Measurements from ENCODE around the gene PPP2R2B. TPM values are rescaled to one million over a fixed set of nuclear protein-coding genes. Genes with fewer than 3 reads are reported as not detected.

PPP2R2B gene
- total RNA-seq, 1 experiment from 2014 or later = 20.3 TPM

GRCh38 chr5:146852089-146852488 is 26.5 kb downstream of the PPP2R2B start:
- no peak for TF ChIP-seq ATF2 (CRISPR knock-in tag; IDR thresholded peaks at IDR 0.05; ENCODE audit: borderline replicate concordance, low read depth)
- TF ChIP-seq TEAD4 (CRISPR knock-in tag; IDR thresholded peaks at IDR 0.05) = no peak
- no peak for TF ChIP-seq PRRX2 (CRISPR knock-in tag; IDR thresholded peaks at IDR 0.05)
- no peak for TF ChIP-seq ELF4 (CRISPR knock-in tag; IDR thresholded peaks at IDR 0.05; ENCODE audit: low read depth)
- no peak for TF ChIP-seq JUN (CRISPR knock-in tag; IDR thresholded peaks at IDR 0.05)
- TF ChIP-seq SMAD4 (CRISPR knock-in tag; IDR thresholded peaks at IDR 0.05) = no peak
- TF ChIP-seq RELA (CRISPR knock-in tag; IDR thresholded peaks at IDR 0.05; ENCODE audit: borderline replicate concordance) = no peak
- TF ChIP-seq NR2C2 (CRISPR knock-in tag; IDR thresholded peaks at IDR 0.05) = no peak
- TF ChIP-seq CREM (CRISPR knock-in tag; IDR thresholded peaks at IDR 0.05) = no peak
- no peak for TF ChIP-seq ZNF425 (CRISPR knock-in tag; conservative IDR thresholded peaks at IDR 0.05)
- no peak for TF ChIP-seq MLX (CRISPR knock-in tag; IDR thresholded peaks at IDR 0.05)
- TF ChIP-seq RORB (CRISPR knock-in tag; IDR thresholded peaks at IDR 0.05) = no peak
- TF ChIP-seq ZNF138 (CRISPR knock-in tag; conservative IDR thresholded peaks at IDR 0.05) = no peak
- H3K4me1 Mint-ChIP-seq = peaks cover 25% of the 10 kb centered on the region
- no peaks in the 10 kb centered on the region for H3K36me3 Mint-ChIP-seq
- no peaks in the 10 kb centered on the region for H3K9me3 Mint-ChIP-seq
- H3K4me3 Mint-ChIP-seq = no peak overlapping the region
- H3K27me3 Mint-ChIP-seq (ENCODE audit: low read depth) = no peaks in the 10 kb centered on the region
- CTCF ChIA-PET = interaction anchor here (1.0 kb wide), 2 partner anchors 20 to 318 kb away, joined by 3 to 4 read pairs; no protein-coding TSS in a partner anchor
- POLR2A ChIA-PET = no interaction called here
- no peak overlapping the region for H3K27ac Mint-ChIP-seq
- ATAC-seq = peak; percentile 83
- no peak for DNase-seq (ENCODE audit: low spot score)

GRCh38 chr5:146851133-146851532 is 27.4 kb downstream of the PPP2R2B start:
- Mint-ChIP-seq H3K27me3 (ENCODE audit: low read depth) (no peaks in the 10 kb centered on the region), H3K9me3 (no peaks in the 10 kb centered on the region), H3K36me3 (no peaks in the 10 kb centered on the region), H3K4me3 (no peak overlapping the region), H3K4me1 (peaks cover 20% of the 10 kb centered on the region), H3K27ac (no peak overlapping the region)
- ChIA-PET CTCF (no interaction called here), POLR2A (no interaction called here)
- ATAC-seq = no peak
- no peak for DNase-seq (ENCODE audit: low spot score)
- TF ChIP-seq GTF2I (CRISPR knock-in tag; conservative IDR thresholded peaks at IDR 0.05) = no peak
- no peak for TF ChIP-seq FOXK1 (CRISPR knock-in tag; IDR thresholded peaks at IDR 0.05)
- TF ChIP-seq CDX4 (CRISPR knock-in tag; IDR thresholded peaks at IDR 0.05; ENCODE audit: borderline replicate concordance) = no peak
- no peak for TF ChIP-seq HMGXB4 (CRISPR knock-in tag; IDR thresholded peaks at IDR 0.05)
- TF ChIP-seq PREB (CRISPR knock-in tag; IDR thresholded peaks at IDR 0.05; ENCODE audit: borderline replicate concordance) = no peak
